Measurements from ENCODE around the gene SIK2.
A peak's percentile ranks its signal among the peaks of the same experiment; 100 is the strongest.

Gene SIK2

GRCh38 chr11:111734101-111734953 lies 132.1 kb downstream of the SIK2 start:
- no peak for DNase-seq

GRCh38 chr11:111734954-111735261 lies 132.7 kb downstream of the SIK2 start:
- no peak for DNase-seq

- DNase-seq, result peak; percentile 47 to 70 (median 54)
Measured at GRCh38 chr11:111735262-111736116, 133.2 kb downstream of the SIK2 start.

GRCh38 chr11:111736181-111736590 lies 133.9 kb downstream of the SIK2 start:
- no peak for DNase-seq

GRCh38 chr11:111736621-111737443 lies 134.6 kb downstream of the SIK2 start:
- no peak for DNase-seq

GRCh38 chr11:111737444-111738210 lies 135.4 kb downstream of the SIK2 start:
- no peak for DNase-seq

- DNase-seq, result no peak
Measured at GRCh38 chr11:111739299-111739698, 137.1 kb downstream of the SIK2 start.

GRCh38 chr11:111741751-111742150 lies 139.5 kb downstream of the SIK2 start:
- DNase-seq, result no peak

- DNase-seq, result no peak
Measured at GRCh38 chr11:111743700-111744099, 141.5 kb downstream of the SIK2 start.

- no peak for DNase-seq
Measured at GRCh38 chr11:111745719-111746504, 143.7 kb downstream of the SIK2 start.

- DNase-seq, result no peak
Measured at GRCh38 chr11:111748035-111748804, 146.0 kb downstream of the SIK2 start.

GRCh38 chr11:111749646-111750045 lies 147.4 kb downstream of the SIK2 start:
- no peak for DNase-seq

- no peak for DNase-seq
Measured at GRCh38 chr11:111756097-111756496, 153.8 kb downstream of the SIK2 start.

GRCh38 chr11:111759376-111759775 lies 157.1 kb downstream of the SIK2 start:
- no peak for DNase-seq

- no peak for DNase-seq
Measured at GRCh38 chr11:111759778-111760407, 157.6 kb downstream of the SIK2 start.

GRCh38 chr11:111761036-111761435 lies 158.8 kb downstream of the SIK2 start:
- DNase-seq, result no peak

- no peak for DNase-seq
Measured at GRCh38 chr11:111762526-111762925, 160.3 kb downstream of the SIK2 start.

GRCh38 chr11:111762981-111763643 lies 160.9 kb downstream of the SIK2 start:
- DNase-seq, result no peak

GRCh38 chr11:111764621-111765020 lies 162.4 kb downstream of the SIK2 start:
- DNase-seq, result peak in 1 of 3 donors; percentile 22

Data from suppressor macrophage treated with lipopolysaccharide for 1 hour (primary cell).